Measurements from ENCODE around the gene SMARCA4.

The SMARCA4 gene

GRCh38 chr19:10913716-10914340, 47.0 kb upstream of the SMARCA4 start:
- Histone ChIP-seq H3K4me2 (ENCODE audit: low read depth, low read length, poor library complexity, severe bottlenecking) (no peak overlapping the region), H2AFZ (ENCODE audit: low read length) (no peak overlapping the region), H3K79me2 (ENCODE audit: insufficient read depth, low read length) (no peaks in the 10 kb centered on the region), H3F3A (ENCODE audit: low read depth) (no peaks in the 10 kb centered on the region), H3K27me3 (ENCODE audit: insufficient read depth, low read length, poor library complexity, severe bottlenecking) (no peaks in the 10 kb centered on the region), H3K9me2 (replicated peaks; ENCODE audit: low read depth, low read length) (no peaks in the 10 kb centered on the region), H3K4me1 (ENCODE audit: insufficient read depth, low read length, poor library complexity, severe bottlenecking) (no peaks in the 10 kb centered on the region), H4K20me1 (ENCODE audit: insufficient read depth, low read length, poor library complexity, severe bottlenecking) (no peaks in the 10 kb centered on the region), H3K9ac (ENCODE audit: low read depth, low read length, poor library complexity, severe bottlenecking) (no peak overlapping the region), H3K9me3 (ENCODE audit: insufficient read depth, low read depth, low read length) (no peaks in the 10 kb centered on the region), H3K4me3 (ENCODE audit: low read length, poor library complexity, severe bottlenecking) (no peak overlapping the region), H3K36me3 (ENCODE audit: insufficient read depth, low read length) (peaks cover 50% of the 10 kb centered on the region; the same call in 1 of the 2 replicates)
- TF ChIP-seq EZH2phosphoT487 (IDR thresholded peaks at IDR 0.05; ENCODE audit: borderline replicate concordance) = no peak
- no peak for TF ChIP-seq CTCF (conservative IDR thresholded peaks at IDR 0.05; ENCODE audit: low read length)

- Histone ChIP-seq H3K27me3 (ENCODE audit: insufficient read depth, low read length, poor library complexity, severe bottlenecking) (no peaks in the 10 kb centered on the region), H3K4me2 (ENCODE audit: low read depth, low read length, poor library complexity, severe bottlenecking) (no peak overlapping the region), H3K79me2 (ENCODE audit: insufficient read depth, low read length) (no peaks in the 10 kb centered on the region), H2AFZ (ENCODE audit: low read length) (no peak overlapping the region), H3K9ac (ENCODE audit: low read depth, low read length, poor library complexity, severe bottlenecking) (no peak overlapping the region), H3F3A (ENCODE audit: low read depth) (no peaks in the 10 kb centered on the region), H3K9me3 (ENCODE audit: insufficient read depth, low read depth, low read length) (no peaks in the 10 kb centered on the region), H3K9me2 (replicated peaks; ENCODE audit: low read depth, low read length) (no peaks in the 10 kb centered on the region), H3K36me3 (ENCODE audit: insufficient read depth, low read length) (peaks cover 55% of the 10 kb centered on the region; the same call in 1 of the 2 replicates), H3K4me3 (ENCODE audit: low read length, poor library complexity, severe bottlenecking) (no peak overlapping the region), H4K20me1 (ENCODE audit: insufficient read depth, low read length, poor library complexity, severe bottlenecking) (no peaks in the 10 kb centered on the region), H3K4me1 (ENCODE audit: insufficient read depth, low read length, poor library complexity, severe bottlenecking) (no peaks in the 10 kb centered on the region)
- TF ChIP-seq EZH2phosphoT487 (IDR thresholded peaks at IDR 0.05; ENCODE audit: borderline replicate concordance) (no peak), CTCF (conservative IDR thresholded peaks at IDR 0.05; ENCODE audit: low read length) (no peak)
Measured at GRCh38 chr19:10915130-10916091, 45.4 kb upstream of the SMARCA4 start.

- no peak overlapping the region for H3K4me3 ChIP-seq (ENCODE audit: low read length, poor library complexity, severe bottlenecking)
- H3K4me2 ChIP-seq (ENCODE audit: low read depth, low read length, poor library complexity, severe bottlenecking) = no peak overlapping the region
- no peaks in the 10 kb centered on the region for H3K27me3 ChIP-seq (ENCODE audit: insufficient read depth, low read length, poor library complexity, severe bottlenecking)
- no peak for TF ChIP-seq EZH2phosphoT487 (IDR thresholded peaks at IDR 0.05; ENCODE audit: borderline replicate concordance)
- TF ChIP-seq CTCF (conservative IDR thresholded peaks at IDR 0.05; ENCODE audit: low read length) = no peak
- H2AFZ ChIP-seq (ENCODE audit: low read length) = no peak overlapping the region
- no peaks in the 10 kb centered on the region for H4K20me1 ChIP-seq (ENCODE audit: insufficient read depth, low read length, poor library complexity, severe bottlenecking)
- H3K9ac ChIP-seq (ENCODE audit: low read depth, low read length, poor library complexity, severe bottlenecking) = no peak overlapping the region
- H3F3A ChIP-seq (ENCODE audit: low read depth) = no peaks in the 10 kb centered on the region
- H3K9me2 ChIP-seq (replicated peaks; ENCODE audit: low read depth, low read length) = no peaks in the 10 kb centered on the region
- H3K9me3 ChIP-seq (ENCODE audit: insufficient read depth, low read depth, low read length) = no peaks in the 10 kb centered on the region
- no peaks in the 10 kb centered on the region for H3K4me1 ChIP-seq (ENCODE audit: insufficient read depth, low read length, poor library complexity, severe bottlenecking)
- H3K36me3 ChIP-seq (ENCODE audit: insufficient read depth, low read length) = peaks cover 54% of the 10 kb centered on the region; the same call in 1 of the 2 replicates
- no peaks in the 10 kb centered on the region for H3K79me2 ChIP-seq (ENCODE audit: insufficient read depth, low read length)
Measured at GRCh38 chr19:10916602-10917001, 44.2 kb upstream of the SMARCA4 start.

Measured in Loucy (cell line).